H1 (cell line): Measurements from ENCODE around the gene DLAT. TPM values are rescaled to one million over a fixed set of nuclear protein-coding genes. Genes with fewer than 3 reads are reported as not detected.

Experiments
- CTCF ChIA-PET: fragments of 300-600 bp; sonication (Branson Sonifier 250); formaldehyde crosslinking; loops from one replicate; lab custom pipeline; 2021; ENCODE audit not compliant: partially characterized antibody; lab: Charles Lee
- POLR2A ChIA-PET: fragments of 300-600 bp; sonication (Branson Sonifier 250); formaldehyde crosslinking; loops from one replicate; lab custom pipeline; 2021; ENCODE audit warnings: inconsistent platforms; ENCODE audit not compliant: partially characterized antibody; lab: Charles Lee
- DNase-seq, 2 experiments: peaks; one replicate each; pipeline versions ENCODE4 v3.0.0 to v3.0.0-alpha.2; 2010 to 2022; ENCODE audit warnings: low spot score in 2 of 2, low read depth in 1 of 2, mixed read lengths in 1 of 2
- FAIRE-seq: peaks from 2 replicates; lab custom pipeline; 2011; peaks lifted over from hg19 to GRCh38; lab: Jason Lieb, UNC
- H2AFZ ChIP-seq: 2 replicates; pipeline ENCODE4 v1.8.1; 2012; ENCODE audit warnings: low read length, inconsistent platforms
- H2AK5ac ChIP-seq: 2 replicates; pipeline ENCODE4 v1.6.1; 2013; ENCODE audit warnings: low read depth, low read length
- H2BK120ac ChIP-seq: replicated peaks from 2 replicates; pipeline ENCODE3; 2013; ENCODE audit warnings: low read depth, low read length, inconsistent platforms
- H2BK12ac ChIP-seq: 2 replicates; pipeline ENCODE4 v1.6.1; 2013; ENCODE audit warnings: low read depth, low read length
- H2BK15ac ChIP-seq: 2 replicates; pipeline ENCODE4 v1.6.1; 2013; ENCODE audit warnings: low read length
- H2BK20ac ChIP-seq: 2 replicates; pipeline ENCODE4 v1.6.1; 2013; ENCODE audit warnings: low read length
- H2BK5ac ChIP-seq: 2 replicates; pipeline ENCODE4 v1.6.1; 2013; ENCODE audit warnings: low read depth, low read length
- H3K14ac ChIP-seq: 2 replicates; pipeline ENCODE4 v1.6.1; 2013; ENCODE audit warnings: inconsistent platforms; ENCODE audit not compliant: insufficient read length
- H3K18ac ChIP-seq: 2 replicates; pipeline ENCODE4 v1.6.1; 2013; ENCODE audit warnings: low read length; ENCODE audit errors: extremely low read depth
- H3K23ac ChIP-seq: 2 replicates; pipeline ENCODE4 v1.6.1; 2013; ENCODE audit warnings: inconsistent platforms; ENCODE audit not compliant: insufficient read length
- H3K23me2 ChIP-seq: 2 replicates; pipeline ENCODE4 v1.6.1; 2013; ENCODE audit warnings: low read depth, low read length
- H3K27ac ChIP-seq: 2 replicates; pipeline ENCODE4 v1.6.1; 2011; ENCODE audit warnings: low read depth, low read length, inconsistent platforms
- H3K27me3 ChIP-seq, 4 experiments: replicated peaks in 1 of 4; 1 replicate in 1 of 4; 2 replicates in 3 of 4; pipeline versions ENCODE4 v1.6.1 to v1.8.1; 2011 to 2013; ENCODE audit warnings: low read length in 3 of 4, mild to moderate bottlenecking in 3 of 4, inconsistent platforms in 2 of 4, mixed read lengths in 2 of 4, moderate library complexity in 1 of 4; ENCODE audit not compliant: control insufficient read depth in 3 of 4, insufficient read depth in 3 of 4; ENCODE audit errors: extremely low read depth in 1 of 4
- H3K36me3 ChIP-seq, 4 experiments: 2 replicates each; pipeline versions ENCODE4 v1.6.1 to v1.8.1; 2011 to 2013; ENCODE audit warnings: mild to moderate bottlenecking in 4 of 4, low read length in 3 of 4, moderate library complexity in 2 of 4, control low read depth in 1 of 4, inconsistent platforms in 1 of 4; ENCODE audit not compliant: insufficient read depth in 4 of 4, control insufficient read depth in 2 of 4
- H3K4ac ChIP-seq: replicated peaks from 2 replicates; pipeline ENCODE3; 2013; ENCODE audit warnings: low read length, low read depth, mixed read lengths, inconsistent platforms; ENCODE audit not compliant: insufficient read length
- H3K4me1 ChIP-seq, 4 experiments: replicated peaks in 1 of 4; 1 replicate in 1 of 4; 2 replicates in 3 of 4; pipeline versions ENCODE4 v1.6.1 to v1.8.1; 2011 to 2013; ENCODE audit warnings: low read length in 3 of 4, inconsistent platforms in 2 of 4, mixed read lengths in 1 of 4; ENCODE audit not compliant: insufficient read depth in 4 of 4, control insufficient read depth in 3 of 4
- H3K4me2 ChIP-seq, 2 experiments: 2 replicates each; pipeline versions ENCODE4 v1.6.1 to v1.8.1; 2011 to 2013; ENCODE audit warnings: low read depth in 2 of 2, low read length in 2 of 2, control low read depth in 1 of 2, inconsistent platforms in 1 of 2, mild to moderate bottlenecking in 1 of 2; ENCODE audit not compliant: insufficient read depth in 1 of 2
- H3K4me3 ChIP-seq, 4 experiments: fragments of 200-600, 300-600 bp in 1 of 4; sonication (generic), shearing (Covaris generic), sonication (Bioruptor Twin) in 1 of 4; 2 replicates each; pipeline versions ENCODE4 v1.5.1 to v1.8.1; 2011 to 2016; ENCODE audit warnings: low read length in 4 of 4, low read depth in 3 of 4, control low read depth in 2 of 4, inconsistent platforms in 2 of 4, mild to moderate bottlenecking in 2 of 4, mixed read lengths in 1 of 4, moderate library complexity in 1 of 4; ENCODE audit not compliant: insufficient read depth in 2 of 4; ENCODE audit errors: extremely low read depth in 1 of 4
- H3K56ac ChIP-seq: replicated peaks from 2 replicates; pipeline ENCODE3; 2013; ENCODE audit warnings: low read depth, mild to moderate bottlenecking, mixed read lengths, low read length, inconsistent platforms; ENCODE audit not compliant: insufficient read length
- H3K79me1 ChIP-seq: 2 replicates; pipeline ENCODE4 v1.6.1; 2013; ENCODE audit warnings: low read depth, low read length, control low read depth
- H3K79me2 ChIP-seq, 2 experiments: 2 replicates each; pipeline versions ENCODE4 v1.6.1 to v1.8.1; 2012 to 2013; ENCODE audit warnings: low read length in 2 of 2, mild to moderate bottlenecking in 2 of 2, inconsistent platforms in 1 of 2; ENCODE audit not compliant: insufficient read depth in 2 of 2, control insufficient read depth in 1 of 2
- H3K9ac ChIP-seq, 4 experiments: replicated peaks in 1 of 4; 1 replicate in 1 of 4; 2 replicates in 3 of 4; pipeline versions ENCODE4 v1.6.1 to v1.8.1; 2011 to 2013; ENCODE audit warnings: low read depth in 3 of 4, low read length in 3 of 4, control low read depth in 2 of 4, mild to moderate bottlenecking in 2 of 4, moderate library complexity in 2 of 4, inconsistent platforms in 1 of 4; ENCODE audit errors: extremely low read depth in 1 of 4
- H3K9me3 ChIP-seq, 2 experiments: 2 replicates each; pipeline versions ENCODE4 v1.6.1 to v1.8.1; 2012 to 2013; ENCODE audit warnings: mild to moderate bottlenecking in 2 of 2, moderate library complexity in 2 of 2, control low read depth in 1 of 2, inconsistent platforms in 1 of 2, low read depth in 1 of 2, low read length in 1 of 2, mixed read lengths in 1 of 2; ENCODE audit not compliant: insufficient read depth in 2 of 2
- H4K20me1 ChIP-seq, 2 experiments: replicated peaks in 1 of 2; 2 replicates each; pipeline versions ENCODE3 to v1.8.1; 2011 to 2013; ENCODE audit warnings: inconsistent platforms in 2 of 2, low read length in 2 of 2, mild to moderate bottlenecking in 1 of 2; ENCODE audit not compliant: insufficient read depth in 2 of 2, control insufficient read depth in 1 of 2
- H4K5ac ChIP-seq: 2 replicates; pipeline ENCODE4 v1.6.1; 2013; ENCODE audit warnings: low read length, low read depth, mixed read lengths, inconsistent platforms; ENCODE audit not compliant: insufficient read length
- H4K8ac ChIP-seq: 2 replicates; pipeline ENCODE4 v1.8.0; 2013; ENCODE audit warnings: mild to moderate bottlenecking, moderate library complexity, low read length, inconsistent platforms; ENCODE audit not compliant: insufficient read depth; ENCODE audit errors: extremely low read depth
- H4K91ac ChIP-seq: replicated peaks from 2 replicates; pipeline ENCODE3; 2013; ENCODE audit warnings: low read length, mixed read lengths, inconsistent platforms; ENCODE audit not compliant: insufficient read length
- ASH2L ChIP-seq: fragments of 200-600, 300-600 bp; sonication (generic); IDR thresholded peaks from one replicate; pipeline ENCODE4 v1.7.1; 2017; ENCODE audit warnings: low read length
- CREB1 ChIP-seq: IDR thresholded peaks from 2 replicates; pipeline ENCODE4 v1.6.1; 2012; ENCODE audit warnings: inconsistent platforms
- EP300 ChIP-seq, 2 experiments: IDR thresholded peaks; 1 replicate in 1 of 2; 2 replicates in 1 of 2; pipeline ENCODE4 v1.6.1; 2011 to 2012; ENCODE audit warnings: low read depth in 2 of 2, low read length in 2 of 2, mild to moderate bottlenecking in 2 of 2, borderline replicate concordance in 1 of 2, inconsistent platforms in 1 of 2, moderate library complexity in 1 of 2
- KDM5A ChIP-seq: fragments of 200-600 bp; IDR thresholded peaks from 2 replicates; pipeline ENCODE4 v1.7.1; 2012; ENCODE audit warnings: mild to moderate bottlenecking, low read length, inconsistent platforms, mixed read lengths
- POLR2AphosphoS5 ChIP-seq: IDR thresholded peaks from 2 replicates; pipeline ENCODE4 v1.6.1; 2011; ENCODE audit warnings: low read depth, low read length
- RXRA ChIP-seq: IDR thresholded peaks from 2 replicates; pipeline ENCODE4 v1.6.1; 2011; ENCODE audit warnings: low read depth, mild to moderate bottlenecking, low read length, moderate library complexity; ENCODE audit not compliant: insufficient read depth
- SP1 ChIP-seq: IDR thresholded peaks from 2 replicates; pipeline ENCODE4 v1.6.1; 2011; ENCODE audit warnings: low read depth, low read length
- TAF1 ChIP-seq: IDR thresholded peaks from 2 replicates; pipeline ENCODE4 v1.6.1; 2011; ENCODE audit warnings: mild to moderate bottlenecking, low read depth, low read length
- TCF12 ChIP-seq: IDR thresholded peaks from 2 replicates; pipeline ENCODE4 v1.6.1; 2011; ENCODE audit warnings: low read depth, mild to moderate bottlenecking, low read length
- WGBS, 2 experiments: shearing (Covaris generic) in 1 of 2; methylation state at CpG; one replicate each; pipeline versions ENCODE4 v1.1.6 to v1.1.7; 2013 to 2015; ENCODE audit warnings: low lambda C conversion rate in 2 of 2, mixed read lengths in 2 of 2, inconsistent platforms in 1 of 2, low coverage in 1 of 2, missing lambda C conversion rate in 1 of 2; ENCODE audit not compliant: insufficient replicate concordance in 2 of 2, insufficient coverage in 1 of 2, insufficient read length in 1 of 2; ENCODE audit errors: extremely low coverage in 1 of 2, missing lambda C conversion rate in 1 of 2; 5-methylcytosine and 5-hydroxymethylcytosine counted together
- polyA plus RNA-seq, 7 experiments: library from polyadenylated mRNA; depleted of rRNA in 3 of 7; stranded (reverse) in 5 of 7; unstranded in 2 of 7; fragments of >200 nt in 5 of 7; fragments of 200-250 nt in 2 of 7; gene quantifications; 1 replicate in 5 of 7; 2 replicates in 1 of 7; 4 replicates in 1 of 7; pipeline versions ENCODE4 v1.2.1 to v1.2.3, GENCODE V29; 2011 to 2013; ENCODE audit warnings: missing spikeins in 2 of 7, mixed read lengths in 2 of 7
- total RNA-seq: library from RNA; stranded (reverse); fragmentation: NEBNext Ultra II Directional; extraction: Animal tissue kit (Norgen Biotek cat#: 25700); gene quantifications from 2 replicates; pipeline ENCODE4 v1.2.1, GENCODE V29; 2021
- TF ChIP-seq, protein P1 (sequence below): IDR thresholded peaks from 2 replicates; pipeline ENCODE4 v1.6.1; 2012; ENCODE audit warnings: inconsistent platforms
- TF ChIP-seq, protein P2 (sequence below), 3 experiments: IDR thresholded peaks; 1 replicate in 2 of 3; 2 replicates in 1 of 3; pipeline versions ENCODE4 v1.5.1 to v1.6.1; 2011; ENCODE audit warnings: low read length in 3 of 3, mild to moderate bottlenecking in 3 of 3, inconsistent platforms in 2 of 3, low read depth in 1 of 3, moderate library complexity in 1 of 3; ENCODE audit not compliant: insufficient read depth in 1 of 3; ENCODE audit errors: control extremely low read depth in 1 of 3

Gene DLAT
- total and polyA plus RNA-seq, 2 of the 8 experiments (the other 6 are each of a cell fraction or from before 2014, with no cell fraction given), result 23.1 to 66.2 TPM

DNA sequence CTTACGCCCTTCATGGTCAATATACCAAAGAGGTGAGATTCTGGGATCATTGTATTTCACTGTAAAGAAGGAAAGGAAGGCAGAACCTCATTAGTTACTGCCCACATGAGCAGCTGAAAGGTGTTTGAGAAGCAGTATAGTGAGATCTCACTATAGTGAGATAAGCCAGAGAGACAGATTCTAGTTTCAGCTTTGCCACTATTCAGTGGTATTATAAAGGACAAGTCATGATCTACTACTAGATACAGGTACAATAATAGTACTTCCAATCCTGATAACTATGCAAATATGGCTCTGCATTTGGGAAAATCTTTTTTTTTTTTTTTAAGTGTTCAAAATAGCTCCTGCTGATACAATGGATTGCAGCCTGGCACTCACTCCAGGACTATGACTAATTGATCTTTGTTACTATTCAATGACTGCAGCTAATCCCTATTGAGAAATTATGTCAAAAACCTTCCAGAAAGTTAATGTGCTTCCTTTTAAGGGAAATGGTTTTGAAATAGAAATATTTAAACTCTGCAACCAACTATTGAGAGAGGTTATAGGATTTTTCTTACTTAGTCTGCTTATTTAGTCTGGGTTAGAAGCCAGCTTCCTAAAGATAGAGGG lies 8.3 kb upstream of the DLAT start:
- ChIA-PET CTCF (interaction anchor here (1.6 to 1.7 kb wide), 2 partner anchors 34 to 85 kb away, joined by 4 to 7 read pairs; no protein-coding TSS in a partner anchor), POLR2A (interaction anchor here (1.0 kb wide), 1 partner anchor 28 kb away, joined by 3 read pairs; no protein-coding TSS in a partner anchor)
- H3K4me1 ChIP-seq, result no peaks in the 10 kb centered on the region
- no peaks in the 10 kb centered on the region for H3K9me3 ChIP-seq
- H2AFZ ChIP-seq, result no peak overlapping the region
- H3K4me2 ChIP-seq, result no peak overlapping the region
- H3K18ac ChIP-seq, result no peak overlapping the region
- no peak overlapping the region for H2BK5ac ChIP-seq
- WGBS, 2 experiments, result 84% methylated on average over 1 of the region's 1 CpG; no CpG with 5 or more reads in 1 of the 2 experiments
- DNase-seq (no peak), FAIRE-seq (no peak)
- no peak overlapping the region for H4K8ac ChIP-seq
- H3K23ac ChIP-seq, result no peak overlapping the region
- H3K56ac ChIP-seq, result no peak overlapping the region
- no peaks in the 10 kb centered on the region for H3K79me1 ChIP-seq
- H3K4me3 ChIP-seq, result no peak overlapping the region
- no peak overlapping the region for H3K9ac ChIP-seq
- H2BK120ac ChIP-seq, result no peak overlapping the region
- no peak overlapping the region for H4K91ac ChIP-seq
- no peak overlapping the region for H3K27ac ChIP-seq
- peaks cover 3 to 19% (median 9%) of the 10 kb centered on the region in 4 experiments; a peak in 5 of 8 replicates for H3K36me3 ChIP-seq
- H2AK5ac ChIP-seq, result no peak overlapping the region
- no peak overlapping the region for H2BK20ac ChIP-seq
- H4K5ac ChIP-seq, result no peak overlapping the region
- H3K27me3 ChIP-seq, result no peaks in the 10 kb centered on the region
- no peak overlapping the region for H2BK12ac ChIP-seq
- no peaks in the 10 kb centered on the region for H4K20me1 ChIP-seq
- H3K4ac ChIP-seq, result no peak overlapping the region
- H2BK15ac ChIP-seq, result no peak overlapping the region
- H3K79me2 ChIP-seq, result no peaks in the 10 kb centered on the region
- no peaks in the 10 kb centered on the region for H3K23me2 ChIP-seq
- no peak overlapping the region for H3K14ac ChIP-seq
- no peak for TF ChIP-seq RXRA
- TF ChIP-seq, protein P1, sequence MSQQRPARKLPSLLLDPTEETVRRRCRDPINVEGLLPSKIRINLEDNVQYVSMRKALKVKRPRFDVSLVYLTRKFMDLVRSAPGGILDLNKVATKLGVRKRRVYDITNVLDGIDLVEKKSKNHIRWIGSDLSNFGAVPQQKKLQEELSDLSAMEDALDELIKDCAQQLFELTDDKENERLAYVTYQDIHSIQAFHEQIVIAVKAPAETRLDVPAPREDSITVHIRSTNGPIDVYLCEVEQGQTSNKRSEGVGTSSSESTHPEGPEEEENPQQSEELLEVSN, result no peak
- TF ChIP-seq TAF1, result no peak
- no peak for TF ChIP-seq CREB1
- TF ChIP-seq TCF12, result no peak
- no peak for TF ChIP-seq POLR2AphosphoS5
- TF ChIP-seq, protein P2, sequence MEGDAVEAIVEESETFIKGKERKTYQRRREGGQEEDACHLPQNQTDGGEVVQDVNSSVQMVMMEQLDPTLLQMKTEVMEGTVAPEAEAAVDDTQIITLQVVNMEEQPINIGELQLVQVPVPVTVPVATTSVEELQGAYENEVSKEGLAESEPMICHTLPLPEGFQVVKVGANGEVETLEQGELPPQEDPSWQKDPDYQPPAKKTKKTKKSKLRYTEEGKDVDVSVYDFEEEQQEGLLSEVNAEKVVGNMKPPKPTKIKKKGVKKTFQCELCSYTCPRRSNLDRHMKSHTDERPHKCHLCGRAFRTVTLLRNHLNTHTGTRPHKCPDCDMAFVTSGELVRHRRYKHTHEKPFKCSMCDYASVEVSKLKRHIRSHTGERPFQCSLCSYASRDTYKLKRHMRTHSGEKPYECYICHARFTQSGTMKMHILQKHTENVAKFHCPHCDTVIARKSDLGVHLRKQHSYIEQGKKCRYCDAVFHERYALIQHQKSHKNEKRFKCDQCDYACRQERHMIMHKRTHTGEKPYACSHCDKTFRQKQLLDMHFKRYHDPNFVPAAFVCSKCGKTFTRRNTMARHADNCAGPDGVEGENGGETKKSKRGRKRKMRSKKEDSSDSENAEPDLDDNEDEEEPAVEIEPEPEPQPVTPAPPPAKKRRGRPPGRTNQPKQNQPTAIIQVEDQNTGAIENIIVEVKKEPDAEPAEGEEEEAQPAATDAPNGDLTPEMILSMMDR (IDR thresholded peaks at IDR 0.05; ENCODE audit: control extremely low read depth in 1 of 3, insufficient read depth in 1 of 3, low read depth in 1 of 3, low read length in 3 of 3), result no peak
- no peak for TF ChIP-seq ASH2L
- no peak for TF ChIP-seq SP1
- no peak for TF ChIP-seq KDM5A
- TF ChIP-seq EP300 (IDR thresholded peaks at IDR 0.05; ENCODE audit: borderline replicate concordance in 1 of 2, low read depth in 2 of 2, low read length in 2 of 2), result no peak
